Measurements from ENCODE around the gene SV2B. TPM values are rescaled to one million over a fixed set of nuclear protein-coding genes. Genes with fewer than 3 reads are reported as not detected.

SV2B gene
- polyA plus RNA-seq, 1 donor (not counting 4 experiments of a cell fraction or from before 2014, with no cell fraction given): 0.04 TPM

- no peaks in the 10 kb centered on the region for H3K9me3 ChIP-seq (ENCODE audit: control insufficient read depth, low read depth, low read length)
- no peak overlapping the region for H3K4me2 ChIP-seq (ENCODE audit: control insufficient read depth, extremely low read depth, insufficient read depth, low read depth, low read length)
- no peak overlapping the region for H3K4me3 ChIP-seq (ENCODE audit: control insufficient read depth in 2 of 3, extremely low read depth in 1 of 3, insufficient read depth in 2 of 3, low read depth in 1 of 3, low read length in 3 of 3)
- H4K20me1 ChIP-seq (ENCODE audit: control insufficient read depth, extremely low read depth, insufficient read depth, low read length): no peaks in the 10 kb centered on the region
- H3K9me1 ChIP-seq (ENCODE audit: control insufficient read depth, extremely low read depth, insufficient read depth, low read length): no peaks in the 10 kb centered on the region
- dilution Hi-C loops (cut with MboI; ENCODE audit: extremely low pct_ligation_motif_present, low sequenced_read_pairs): no loop called here
- no peak for FAIRE-seq
- no peak overlapping the region for H2AFZ ChIP-seq (ENCODE audit: control insufficient read depth, low read length)
- H3K27ac ChIP-seq (ENCODE audit: control insufficient read depth, insufficient read depth, low read length): no peak overlapping the region
- H3K27me3 ChIP-seq (ENCODE audit: control insufficient read depth, extremely low read depth, insufficient read depth, low read length): no peaks in the 10 kb centered on the region
- no peak for TF ChIP-seq CTCF (optimal IDR thresholded peaks at IDR 0.05 in 1 of 3, IDR thresholded peaks at IDR 0.05 in 1 of 3, conservative IDR thresholded peaks at IDR 0.05 in 1 of 3; ENCODE audit: extremely low read depth in 1 of 3, insufficient read depth in 2 of 3, low read length in 3 of 3)
- TF ChIP-seq EZH2 (IDR thresholded peaks at IDR 0.05; ENCODE audit: low read length): no peak
- no peaks in the 10 kb centered on the region for H3K79me2 ChIP-seq (ENCODE audit: control insufficient read depth, insufficient read depth, low read length)
- DNase-seq (ENCODE audit: low read depth, low spot score): no peak
- H3K9ac ChIP-seq (ENCODE audit: control insufficient read depth, extremely low read depth, insufficient read depth, low read length): no peak overlapping the region
- H3K4me1 ChIP-seq (ENCODE audit: control insufficient read depth, extremely low read depth, insufficient read depth, low read length): no peaks in the 10 kb centered on the region
- no peaks in the 10 kb centered on the region for H3K36me3 ChIP-seq (ENCODE audit: control insufficient read depth in 2 of 2, extremely low read depth in 1 of 2, insufficient read depth in 2 of 2, low read length in 2 of 2)
Measured at GRCh38 chr15:91319371-91320059, 219.5 kb downstream of the SV2B start.

GRCh38 chr15:91320101-91320500, 220.0 kb downstream of the SV2B start:
- Histone ChIP-seq H3K27ac (ENCODE audit: control insufficient read depth, insufficient read depth, low read length) (no peak overlapping the region), H4K20me1 (ENCODE audit: control insufficient read depth, extremely low read depth, insufficient read depth, low read length) (no peaks in the 10 kb centered on the region), H3K4me2 (ENCODE audit: control insufficient read depth, extremely low read depth, insufficient read depth, low read depth, low read length) (no peak overlapping the region), H3K9ac (ENCODE audit: control insufficient read depth, extremely low read depth, insufficient read depth, low read length) (no peak overlapping the region), H3K36me3 (ENCODE audit: control insufficient read depth in 2 of 2, extremely low read depth in 1 of 2, insufficient read depth in 2 of 2, low read length in 2 of 2) (no peaks in the 10 kb centered on the region), H3K79me2 (ENCODE audit: control insufficient read depth, insufficient read depth, low read length) (no peaks in the 10 kb centered on the region), H3K9me1 (ENCODE audit: control insufficient read depth, extremely low read depth, insufficient read depth, low read length) (no peaks in the 10 kb centered on the region), H3K4me3 (ENCODE audit: control insufficient read depth in 2 of 3, extremely low read depth in 1 of 3, insufficient read depth in 2 of 3, low read depth in 1 of 3, low read length in 3 of 3) (no peak overlapping the region), H3K9me3 (ENCODE audit: control insufficient read depth, low read depth, low read length) (no peaks in the 10 kb centered on the region), H3K4me1 (ENCODE audit: control insufficient read depth, extremely low read depth, insufficient read depth, low read length) (no peaks in the 10 kb centered on the region), H2AFZ (ENCODE audit: control insufficient read depth, low read length) (no peak overlapping the region), H3K27me3 (ENCODE audit: control insufficient read depth, extremely low read depth, insufficient read depth, low read length) (no peaks in the 10 kb centered on the region)
- FAIRE-seq (no peak), DNase-seq (ENCODE audit: low read depth, low spot score) (no peak)
- dilution Hi-C loops (cut with MboI; ENCODE audit: extremely low pct_ligation_motif_present, low sequenced_read_pairs): no loop called here
- TF ChIP-seq CTCF (optimal IDR thresholded peaks at IDR 0.05 in 1 of 3, IDR thresholded peaks at IDR 0.05 in 1 of 3, conservative IDR thresholded peaks at IDR 0.05 in 1 of 3; ENCODE audit: extremely low read depth in 1 of 3, insufficient read depth in 2 of 3, low read length in 3 of 3) (no peak), EZH2 (IDR thresholded peaks at IDR 0.05; ENCODE audit: low read length) (no peak)
